ENCODE data around the gene TECR.
A peak's percentile ranks its signal among the peaks of the same experiment; 100 is the strongest.
"Not testable (repeated sequence)": the region's sequence is repeated elsewhere in the genome, so short reads cannot be mapped to it uniquely, and the experiment has no call there.

Gene TECR

DNA sequence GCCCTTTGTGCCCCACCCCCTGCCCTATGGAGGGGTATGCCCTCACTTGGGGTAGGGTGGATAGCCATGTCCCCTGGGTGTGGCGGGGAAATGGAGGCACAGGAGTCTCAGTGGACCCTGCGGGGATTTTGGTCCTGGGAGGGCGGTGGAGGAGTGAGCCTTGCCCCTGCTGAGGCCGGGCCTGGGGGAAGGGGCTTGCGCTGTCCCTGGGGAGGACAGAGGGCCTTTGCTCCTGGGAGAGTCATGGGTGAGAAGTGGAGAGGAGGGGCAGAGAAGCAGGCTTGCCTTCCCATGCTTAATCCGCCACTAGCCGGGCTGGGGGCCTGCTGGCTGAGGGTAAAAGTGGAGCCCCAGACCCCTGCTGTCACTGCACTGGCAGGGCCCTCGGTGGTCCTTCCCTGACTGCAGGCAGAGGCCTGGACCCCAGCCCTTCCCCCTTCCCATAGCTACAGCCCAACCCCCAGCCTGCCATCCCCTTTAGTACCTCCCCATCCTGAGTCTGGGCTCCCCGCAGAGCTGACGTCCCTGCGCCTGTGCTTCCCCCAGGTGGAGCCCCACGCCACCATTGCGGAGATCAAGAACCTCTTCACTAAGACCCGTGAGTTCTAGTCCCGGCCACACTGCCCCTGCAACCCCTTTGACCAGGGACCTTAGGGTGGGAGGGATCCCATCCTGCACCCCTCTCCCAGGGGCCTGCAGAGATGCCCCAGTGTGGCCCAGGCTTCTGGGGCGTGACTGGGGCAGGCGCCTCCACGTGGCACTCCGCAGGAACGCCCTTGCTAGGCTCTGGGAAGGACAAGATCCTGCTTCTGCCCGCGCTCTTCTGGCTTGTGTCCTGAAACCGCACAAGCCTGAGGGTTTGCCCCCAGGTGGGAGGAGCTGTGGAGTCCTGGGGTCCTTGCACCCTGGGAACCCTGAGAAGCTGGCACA lies 33.5 kb downstream of the TECR start:
- DNase-seq: no peak

DNA sequence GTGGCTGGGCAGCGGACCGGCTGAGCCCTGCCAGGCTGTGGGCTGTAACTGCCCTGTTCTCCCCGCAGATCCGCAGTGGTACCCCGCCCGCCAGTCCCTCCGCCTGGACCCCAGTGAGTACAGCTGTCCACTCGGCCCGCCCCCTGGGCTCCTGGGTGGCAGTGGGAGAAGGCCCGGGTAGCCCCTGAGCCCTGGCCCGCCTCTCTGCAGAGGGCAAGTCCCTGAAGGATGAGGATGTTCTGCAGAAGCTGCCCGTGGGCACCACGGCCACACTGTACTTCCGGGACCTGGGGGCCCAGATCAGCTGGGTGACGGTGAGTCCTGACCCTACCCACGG lies 34.2 kb downstream of the TECR start:
- no peak for DNase-seq

DNA sequence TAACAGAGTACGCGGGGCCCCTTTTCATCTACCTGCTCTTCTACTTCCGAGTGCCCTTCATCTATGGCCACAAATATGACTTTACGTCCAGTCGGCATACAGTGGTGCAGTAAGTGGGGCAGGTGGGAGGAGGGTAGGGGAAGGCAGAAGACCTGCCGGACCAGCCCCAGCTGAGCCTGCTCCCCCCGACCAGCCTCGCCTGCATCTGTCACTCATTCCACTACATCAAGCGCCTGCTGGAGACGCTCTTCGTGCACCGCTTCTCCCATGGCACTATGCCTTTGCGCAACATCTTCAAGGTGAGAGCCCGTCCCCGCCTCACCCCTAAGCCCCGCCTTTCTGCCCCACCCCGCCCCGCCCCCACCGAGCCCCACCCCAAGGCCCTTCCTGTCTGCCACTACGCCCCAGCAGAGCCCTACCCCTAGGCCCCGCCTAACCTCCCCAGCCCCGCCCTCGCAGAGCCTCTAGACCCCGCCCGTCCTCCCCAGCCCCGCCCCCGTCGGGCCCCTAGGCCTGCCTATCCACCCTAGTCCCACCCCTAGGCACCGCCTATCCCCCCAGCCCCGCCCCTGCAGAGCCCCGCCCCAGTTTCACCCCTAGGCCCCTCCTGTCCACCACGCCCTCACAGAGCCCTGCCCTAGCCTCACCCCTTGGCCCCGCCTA lies 34.7 kb downstream of the TECR start:
- DNase-seq: no peak

DNA sequence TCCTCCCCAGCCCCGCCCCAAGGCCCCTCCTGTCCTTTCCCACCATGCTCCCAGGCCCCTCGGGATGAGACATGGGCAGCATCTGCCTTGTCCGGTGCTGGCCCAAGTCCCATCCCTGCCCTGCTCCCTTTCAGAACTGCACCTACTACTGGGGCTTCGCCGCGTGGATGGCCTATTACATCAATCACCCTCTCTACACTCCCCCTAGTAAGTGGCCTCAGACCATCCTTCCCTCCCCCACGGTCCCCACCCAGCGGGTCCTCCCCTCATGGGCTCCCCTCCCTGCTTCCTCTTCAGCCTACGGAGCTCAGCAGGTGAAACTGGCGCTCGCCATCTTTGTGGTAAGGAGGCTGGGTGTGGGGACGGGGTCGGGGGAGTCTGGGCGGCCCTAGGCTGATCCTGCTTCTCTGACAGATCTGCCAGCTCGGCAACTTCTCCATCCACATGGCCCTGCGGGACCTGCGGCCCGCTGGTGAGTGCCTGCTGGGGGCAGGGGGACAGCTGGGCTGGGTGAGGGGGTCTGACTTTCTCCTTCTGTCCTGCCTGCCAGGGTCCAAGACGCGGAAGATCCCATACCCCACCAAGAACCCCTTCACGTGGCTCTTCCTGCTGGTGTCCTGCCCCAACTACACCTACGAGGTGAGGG lies 35.4 kb downstream of the TECR start:
- not testable (repeated sequence) for DNase-seq

DNA sequence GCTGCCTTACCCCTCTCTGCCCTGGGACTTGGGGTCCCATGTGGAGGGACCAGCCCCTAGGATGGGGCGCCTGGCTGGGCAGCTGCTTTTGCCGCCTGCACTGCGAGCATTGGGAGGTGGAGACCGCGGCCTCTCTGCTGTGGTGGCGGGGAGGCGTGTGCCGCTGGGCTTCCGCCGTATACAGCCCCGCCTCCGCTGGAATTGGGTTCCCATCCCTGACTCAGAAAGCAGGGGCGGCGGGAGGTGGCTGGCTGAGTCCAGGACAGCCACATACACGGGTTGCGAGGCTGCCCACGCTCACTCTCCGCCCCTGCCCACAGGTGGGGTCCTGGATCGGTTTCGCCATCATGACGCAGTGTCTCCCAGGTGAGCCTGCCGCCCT lies 35.9 kb downstream of the TECR start:
- no peak for DNase-seq

GRCh38 chr19:14565765-14566711 lies 36.6 kb downstream of the TECR start:
- DNase-seq: no peak

GRCh38 chr19:14566712-14567077 lies 37.3 kb downstream of the TECR start:
- no peak for DNase-seq

DNA sequence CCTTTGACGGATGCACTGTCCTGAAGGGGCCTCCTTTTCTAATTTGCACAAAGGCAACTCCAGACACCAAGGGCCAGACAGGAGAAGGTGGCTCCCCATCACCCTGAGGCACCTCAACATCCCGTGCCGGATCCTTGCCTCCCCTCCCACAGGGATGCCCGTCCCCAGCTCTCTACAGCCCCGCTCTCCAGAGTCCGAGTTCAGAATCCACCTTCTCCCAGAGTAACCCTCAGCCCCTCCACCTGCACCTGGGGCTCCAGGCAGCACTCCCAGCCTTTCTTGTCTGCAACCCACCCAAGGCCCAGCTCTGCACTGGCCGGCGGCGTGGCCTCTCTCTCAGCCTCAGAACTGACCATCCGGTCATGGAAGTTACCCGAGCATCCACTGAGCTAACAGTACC lies 37.7 kb downstream of the TECR start:
- DNase-seq: no peak

DNA sequence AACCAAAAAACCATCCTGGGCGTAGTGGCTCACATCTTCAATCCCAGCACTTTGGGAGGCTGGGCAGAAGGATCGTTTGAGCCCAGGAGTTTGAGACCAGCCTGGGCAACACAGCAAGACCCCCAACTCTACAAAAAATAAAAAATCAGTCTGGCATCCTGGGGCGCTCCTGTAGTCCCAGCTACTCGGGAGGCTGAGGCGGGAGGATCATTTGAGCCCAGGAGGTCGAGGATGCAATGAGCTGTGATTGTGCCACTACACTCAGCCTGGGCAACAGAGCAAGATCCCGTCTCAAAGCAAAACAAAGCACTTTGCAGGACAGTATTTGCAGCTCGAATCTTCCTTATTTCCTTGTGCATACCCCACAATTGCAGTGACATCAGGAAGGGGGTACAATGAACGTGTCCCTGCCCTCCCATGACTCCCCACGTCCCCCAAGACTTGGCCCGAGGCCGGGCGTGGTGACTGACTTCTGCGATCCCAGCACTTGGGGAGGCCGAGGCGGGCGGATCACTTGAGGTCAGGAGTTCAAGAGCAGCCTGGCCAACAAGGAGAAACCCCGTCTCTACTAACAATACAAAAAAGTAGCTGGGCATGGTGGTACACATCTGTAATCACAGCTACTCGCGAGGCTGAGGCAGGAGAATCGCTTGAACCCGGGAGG lies 41.6 kb downstream of the TECR start:
- no peak for DNase-seq

DNA sequence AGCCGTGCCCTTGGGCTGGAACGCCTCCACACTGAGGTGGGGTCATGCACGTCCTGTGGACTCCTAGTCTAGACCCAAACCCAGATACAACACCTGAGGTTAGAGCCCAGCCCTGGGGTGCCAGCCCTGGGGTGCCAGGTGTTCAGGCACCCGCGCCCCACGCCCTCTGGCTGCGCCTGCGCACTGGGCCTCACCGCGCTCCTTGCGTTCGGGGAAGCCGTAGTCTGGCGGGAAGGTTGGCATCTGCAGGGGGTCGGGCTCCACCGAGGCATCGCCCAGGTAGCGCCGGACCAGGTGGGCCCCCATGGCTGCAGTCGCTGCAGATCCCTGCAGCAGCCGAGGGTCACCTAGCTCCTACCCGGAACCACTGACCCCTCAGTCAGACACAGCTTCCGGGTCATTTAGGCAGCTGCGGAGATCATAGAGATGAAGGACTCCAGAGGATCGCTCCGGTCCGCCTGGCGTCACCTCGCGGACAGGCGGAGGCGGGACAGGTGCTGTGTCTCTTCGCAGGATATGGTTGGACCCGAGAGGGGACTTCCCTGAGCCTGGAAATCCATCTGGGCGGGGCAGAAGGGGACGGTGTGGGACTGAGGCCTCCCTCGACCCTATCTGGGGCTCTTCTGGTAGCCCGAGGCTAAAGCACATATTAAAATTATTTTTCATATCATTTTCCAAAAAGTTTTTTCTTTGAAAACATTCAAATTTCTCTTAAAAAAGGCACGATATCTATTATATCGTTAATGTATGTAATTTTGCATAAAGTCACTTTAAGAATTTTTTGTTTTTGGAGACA lies 42.5 kb downstream of the TECR start, which contains the start of gene NDUFB7:
Gene NDUFB7, minus strand, starts transcription at position 372 of the 796 bp plus-strand sequence. Its CDS starts 66 bp downstream, at position 306.
- DNase-seq: peak; percentile 92

- DNase-seq: no peak
Observed at GRCh38 chr19:14575428-14575980, 46.1 kb downstream of the TECR start.

DNA sequence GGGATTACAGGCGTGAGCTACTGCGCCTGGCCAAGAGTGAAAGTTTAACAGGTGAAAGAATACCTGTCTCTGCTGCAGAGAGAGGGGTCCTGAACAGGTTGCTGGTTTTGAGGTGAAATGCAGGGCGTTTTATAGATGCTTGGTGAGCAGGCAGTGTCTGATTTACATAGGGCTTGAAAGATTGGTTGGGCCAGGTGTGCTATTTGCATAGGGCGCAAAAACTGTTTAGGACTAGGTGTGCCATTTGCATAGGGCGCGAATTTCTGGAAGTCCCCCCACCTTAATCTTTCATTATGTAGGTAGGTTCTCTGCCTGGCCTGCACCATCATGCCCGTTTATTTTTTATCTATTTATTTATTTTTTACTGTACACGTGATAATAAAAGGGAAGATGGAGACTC lies 47.0 kb downstream of the TECR start:
- DNase-seq: no peak

DNA sequence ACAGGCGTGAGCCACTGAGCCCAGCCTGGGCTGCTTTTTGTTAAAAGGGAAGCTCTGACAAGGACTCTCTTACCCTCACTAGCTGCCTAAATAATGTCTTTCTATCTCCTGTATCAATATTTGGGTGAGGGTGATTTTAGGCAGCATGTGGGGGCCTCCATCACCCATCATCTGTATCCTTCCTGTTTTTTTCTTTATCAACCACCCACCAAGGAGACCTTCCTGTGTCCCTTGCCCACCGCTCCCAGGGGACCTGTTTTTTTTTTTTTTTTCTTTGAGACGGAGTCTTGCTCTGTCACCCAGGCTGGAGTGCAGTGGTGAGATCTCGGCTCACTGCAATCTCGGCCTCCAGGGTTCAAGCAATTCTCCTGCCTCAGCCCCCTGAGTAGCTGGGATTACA lies 47.9 kb downstream of the TECR start:
- no peak for DNase-seq

GRCh38 chr19:14577885-14578427 lies 48.6 kb downstream of the TECR start:
- no peak for DNase-seq

DNA sequence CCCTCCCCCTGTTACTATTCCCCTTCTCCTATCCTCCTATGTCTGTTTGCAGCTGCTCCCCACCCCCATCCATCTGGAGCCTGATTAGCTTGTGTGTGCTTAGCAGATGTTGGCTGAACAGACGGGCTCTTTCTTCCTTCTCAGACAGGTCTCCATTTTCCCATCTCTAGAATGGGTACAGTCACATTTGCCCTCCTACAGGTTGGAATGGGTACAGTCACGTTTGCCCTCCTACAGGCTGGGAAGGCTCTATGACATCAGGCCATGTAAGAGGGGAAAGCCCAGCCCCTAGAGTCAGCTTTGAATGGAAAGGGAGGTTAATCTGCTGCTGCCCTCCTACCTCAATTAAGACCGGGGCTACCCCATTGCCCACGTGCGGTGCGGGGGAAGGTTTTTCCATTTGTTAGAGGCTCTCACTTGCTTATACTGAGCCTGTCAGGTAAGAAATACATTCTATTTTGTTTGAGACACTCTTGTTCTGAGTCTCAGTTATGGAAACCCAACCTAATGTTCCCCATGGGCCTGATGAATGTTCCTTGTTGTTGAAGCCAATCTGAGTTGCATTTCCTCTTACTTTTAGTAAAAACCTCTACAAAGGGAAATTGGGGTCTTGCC lies 51.3 kb downstream of the TECR start:
- no peak for DNase-seq

- no peak for DNase-seq
Observed at GRCh38 chr19:14582894-14583340, 53.5 kb downstream of the TECR start, which contains the start of gene CLEC17A. Gene CLEC17A, plus strand, starts transcription at chr19:14583084. Its CDS starts 77 bp downstream, at chr19:14583161.

DNA sequence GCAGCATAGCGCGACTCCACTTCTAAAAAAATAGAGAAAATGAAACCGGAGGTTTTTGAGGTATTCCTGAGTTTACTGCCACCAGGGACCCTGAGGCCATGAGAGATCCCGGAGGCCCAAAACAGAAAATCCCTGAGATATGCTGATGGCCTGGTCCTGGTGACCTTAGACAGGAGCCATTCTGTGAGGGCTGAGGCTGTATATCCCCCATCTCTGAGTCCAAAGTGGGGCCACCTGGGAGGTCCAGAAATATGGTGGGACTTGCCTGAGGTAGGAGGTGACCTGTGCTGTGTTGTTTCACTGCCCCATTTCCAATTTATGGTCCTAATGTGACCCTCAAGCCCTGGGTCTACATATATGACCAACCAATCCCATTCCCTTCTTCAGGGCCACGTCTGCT lies 55.0 kb downstream of the TECR start:
- not testable (repeated sequence) for DNase-seq

GRCh38 chr19:14585187-14585586 lies 55.8 kb downstream of the TECR start:
- DNase-seq: not testable (repeated sequence)

DNA sequence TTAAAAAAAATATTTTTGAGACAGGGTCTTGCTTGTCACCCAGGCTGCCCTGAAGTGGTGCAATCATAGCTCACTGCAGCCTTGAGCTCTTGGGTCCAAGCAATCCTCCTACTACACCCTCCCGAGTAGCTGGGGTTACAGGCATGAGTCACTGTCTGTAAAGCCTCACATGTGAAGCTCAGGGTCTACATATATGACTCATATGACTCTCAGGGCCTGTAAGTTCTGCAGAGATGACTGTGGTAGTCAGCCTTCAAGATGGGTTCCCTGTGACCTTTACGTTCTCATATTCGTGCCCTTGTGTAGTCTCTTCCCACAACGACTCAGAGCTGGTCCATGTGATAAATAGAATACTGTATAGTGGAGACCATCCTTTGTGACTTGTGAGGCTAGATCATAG lies 60.0 kb downstream of the TECR start:
- DNase-seq: not testable (repeated sequence)

- DNase-seq: no peak
Observed at GRCh38 chr19:14595558-14595957, 66.2 kb downstream of the TECR start.

Data from GDM1 (cell line).